Measurements from ENCODE around the gene MAML2. TPM values are rescaled to one million over a fixed set of nuclear protein-coding genes. Genes with fewer than 3 reads are reported as not detected.
"Not testable (repeated sequence)": the region's sequence is repeated elsewhere in the genome, so short reads cannot be mapped to it uniquely, and the experiment has no call there.

MAML2 gene
- total RNA-seq, 1 donor from 2014 or later: 1.3 TPM

- Histone ChIP-seq H3K36me3 (ENCODE audit: control insufficient read depth, insufficient read depth, low read length) (no peaks in the 10 kb centered on the region), H3K27me3 (ENCODE audit: control insufficient read depth, insufficient read depth, low read length) (no peaks in the 10 kb centered on the region), H3K4me3 (ENCODE audit: low read depth, low read length) (no peak overlapping the region)
- DNase-seq (ENCODE audit: low read depth) (peak; percentile 34), FAIRE-seq (no peak)
- TF ChIP-seq, protein P1, sequence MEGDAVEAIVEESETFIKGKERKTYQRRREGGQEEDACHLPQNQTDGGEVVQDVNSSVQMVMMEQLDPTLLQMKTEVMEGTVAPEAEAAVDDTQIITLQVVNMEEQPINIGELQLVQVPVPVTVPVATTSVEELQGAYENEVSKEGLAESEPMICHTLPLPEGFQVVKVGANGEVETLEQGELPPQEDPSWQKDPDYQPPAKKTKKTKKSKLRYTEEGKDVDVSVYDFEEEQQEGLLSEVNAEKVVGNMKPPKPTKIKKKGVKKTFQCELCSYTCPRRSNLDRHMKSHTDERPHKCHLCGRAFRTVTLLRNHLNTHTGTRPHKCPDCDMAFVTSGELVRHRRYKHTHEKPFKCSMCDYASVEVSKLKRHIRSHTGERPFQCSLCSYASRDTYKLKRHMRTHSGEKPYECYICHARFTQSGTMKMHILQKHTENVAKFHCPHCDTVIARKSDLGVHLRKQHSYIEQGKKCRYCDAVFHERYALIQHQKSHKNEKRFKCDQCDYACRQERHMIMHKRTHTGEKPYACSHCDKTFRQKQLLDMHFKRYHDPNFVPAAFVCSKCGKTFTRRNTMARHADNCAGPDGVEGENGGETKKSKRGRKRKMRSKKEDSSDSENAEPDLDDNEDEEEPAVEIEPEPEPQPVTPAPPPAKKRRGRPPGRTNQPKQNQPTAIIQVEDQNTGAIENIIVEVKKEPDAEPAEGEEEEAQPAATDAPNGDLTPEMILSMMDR (IDR thresholded peaks at IDR 0.05; ENCODE audit: insufficient read depth, low read length, severe bottlenecking): no peak
Measured at GRCh38 chr11:96275801-96276594, 67.0 kb downstream of the MAML2 start.

DNA sequence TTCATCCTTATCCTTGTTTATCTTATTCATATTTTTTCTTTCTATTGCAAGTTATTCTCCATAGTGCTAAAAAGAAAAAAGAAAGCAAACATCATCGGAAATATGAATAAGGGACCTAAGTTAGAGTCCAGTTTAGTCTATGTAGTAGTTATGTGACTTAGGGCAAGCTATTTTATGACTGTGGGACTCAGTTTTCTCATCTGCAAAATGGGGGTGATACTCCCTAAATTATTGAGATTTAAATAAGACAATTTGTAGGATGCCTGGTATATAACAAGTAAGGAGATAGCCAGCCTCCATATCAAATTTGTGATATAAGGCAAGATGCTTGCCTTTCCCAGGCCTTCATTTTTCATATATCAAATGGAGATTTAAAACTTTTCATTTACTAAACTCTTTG is 69.5 kb downstream of the MAML2 start:
- Histone ChIP-seq H3K36me3 (ENCODE audit: control insufficient read depth, insufficient read depth, low read length) (no peaks in the 10 kb centered on the region), H3K27me3 (ENCODE audit: control insufficient read depth, insufficient read depth, low read length) (no peaks in the 10 kb centered on the region), H3K4me3 (ENCODE audit: low read depth, low read length) (no peak overlapping the region)
- TF ChIP-seq, protein P1 (IDR thresholded peaks at IDR 0.05; ENCODE audit: insufficient read depth, low read length, severe bottlenecking): no peak
- no peak for DNase-seq (ENCODE audit: low read depth)
- FAIRE-seq: no peak

DNA sequence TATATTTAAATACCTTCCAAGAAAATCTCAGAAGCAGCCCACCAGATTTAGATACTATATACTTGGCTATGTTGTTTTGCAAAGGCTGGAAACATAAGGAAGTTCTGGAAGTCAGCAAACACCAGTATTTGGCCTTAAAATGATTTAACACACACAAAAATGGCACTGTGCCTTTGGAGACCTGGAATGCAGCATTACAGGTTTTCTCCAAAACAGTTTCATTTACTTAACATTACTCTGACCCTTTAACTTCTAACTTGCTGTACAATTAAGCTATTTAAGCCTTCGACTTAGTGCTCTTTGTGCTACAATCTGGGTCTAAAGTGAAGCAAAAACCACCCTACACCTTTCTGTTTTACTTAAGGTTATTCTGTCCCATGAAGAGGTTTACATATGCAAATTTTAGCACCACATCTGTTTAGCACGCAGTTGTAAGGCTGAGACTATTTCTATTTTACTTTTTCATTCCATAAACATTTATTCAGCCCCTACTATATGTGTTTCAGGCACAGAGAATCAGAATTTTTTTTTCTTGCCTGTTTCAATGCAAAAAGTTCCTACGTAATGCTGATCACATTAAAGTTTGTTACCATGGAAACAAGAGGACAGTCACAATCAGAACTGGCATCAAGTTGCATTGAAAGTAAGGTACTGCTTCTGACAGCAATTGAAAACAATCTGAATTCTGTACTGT is 70.3 kb downstream of the MAML2 start:
- Histone ChIP-seq H3K4me3 (ENCODE audit: low read depth, low read length) (no peak overlapping the region), H3K36me3 (ENCODE audit: control insufficient read depth, insufficient read depth, low read length) (no peaks in the 10 kb centered on the region), H3K27me3 (ENCODE audit: control insufficient read depth, insufficient read depth, low read length) (no peaks in the 10 kb centered on the region)
- DNase-seq (ENCODE audit: low read depth): peak; percentile 43
- TF ChIP-seq, protein P1 (IDR thresholded peaks at IDR 0.05; ENCODE audit: insufficient read depth, low read length, severe bottlenecking): no peak
- no peak for FAIRE-seq

- no peak for DNase-seq (ENCODE audit: low read depth)
- FAIRE-seq: no peak
- Histone ChIP-seq H3K4me3 (ENCODE audit: low read depth, low read length) (no peak overlapping the region), H3K27me3 (ENCODE audit: control insufficient read depth, insufficient read depth, low read length) (no peaks in the 10 kb centered on the region), H3K36me3 (ENCODE audit: control insufficient read depth, insufficient read depth, low read length) (no peaks in the 10 kb centered on the region)
- TF ChIP-seq, protein P1 (IDR thresholded peaks at IDR 0.05; ENCODE audit: insufficient read depth, low read length, severe bottlenecking): no peak
Measured at GRCh38 chr11:96271777-96272176, 71.2 kb downstream of the MAML2 start.

DNA sequence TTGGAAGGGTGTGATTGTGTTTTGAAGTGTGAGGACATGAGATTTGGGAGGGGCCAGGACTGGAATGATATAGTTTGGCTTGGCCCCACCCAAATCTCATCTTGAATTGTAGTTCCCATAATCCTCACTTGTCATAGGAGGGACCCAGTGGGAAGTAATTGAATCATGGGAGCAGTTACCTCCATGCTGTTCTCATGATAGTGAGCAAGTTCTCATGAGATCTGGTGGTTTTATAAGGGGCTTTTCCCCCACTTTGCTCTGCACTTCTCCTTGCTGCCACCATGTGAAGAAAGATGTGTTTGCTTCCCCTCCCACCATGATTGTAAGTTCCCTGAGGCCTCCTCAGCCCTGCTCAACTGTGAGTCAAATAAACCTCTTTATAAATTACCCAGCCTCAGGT is 71.6 kb downstream of the MAML2 start:
- peak; percentile 7 for FAIRE-seq
- H3K36me3 ChIP-seq (ENCODE audit: control insufficient read depth, insufficient read depth, low read length); DNase-seq (ENCODE audit: low read depth); H3K4me3 ChIP-seq (ENCODE audit: low read depth, low read length); H3K27me3 ChIP-seq (ENCODE audit: control insufficient read depth, insufficient read depth, low read length): not testable (repeated sequence)

GRCh38 chr11:96268527-96268926 is 74.5 kb downstream of the MAML2 start:
- not testable (repeated sequence) for DNase-seq (ENCODE audit: low read depth); FAIRE-seq; H3K27me3 ChIP-seq (ENCODE audit: control insufficient read depth, insufficient read depth, low read length); H3K4me3 ChIP-seq (ENCODE audit: low read depth, low read length); H3K36me3 ChIP-seq (ENCODE audit: control insufficient read depth, insufficient read depth, low read length)
